Ovary (tissue), 3 donors: Measurements from ENCODE around the gene DLX3.

Experiments
- CTCF ChIP-seq, 3 donors: fragments of 450-650 bp in 2 of 3; fragments of 200-600 bp in 1 of 3; IDR thresholded peaks; one replicate each; pipeline versions ENCODE4 v1.5.1 to v1.8.0; 2016 to 2022; ENCODE audit warnings: antibody characterized with exemption in 3 of 3, mild to moderate bottlenecking in 1 of 3
- EP300 ChIP-seq: sonication (generic); formaldehyde crosslinking; IDR thresholded peaks from one replicate; pipeline ENCODE4 v1.6.1; 2017; ENCODE audit warnings: antibody characterized with exemption
- POLR2A ChIP-seq: fragments of 450-650 bp; IDR thresholded peaks from one replicate; pipeline ENCODE4 v1.6.1; 2017; ENCODE audit warnings: antibody characterized with exemption, mild to moderate bottlenecking, moderate library complexity
- donor health status: DM: no; HTN: no; CAD: no.

- TF ChIP-seq CTCF (IDR thresholded peaks at IDR 0.05) (no peak), POLR2A (no peak), EP300 (no peak)
Measured at GRCh38 chr17:49995055-49995738, at the start of gene DLX3.
